HL-60 (cell line): ENCODE measurements around the gene MLLT1.

Experiments
- CTCF ChIP-seq: IDR thresholded peaks from one replicate; pipeline ENCODE4 v1.5.1; 2011; ENCODE audit warnings: low read length, control low read depth, inconsistent platforms; ENCODE audit not compliant: insufficient read depth
- GABPA ChIP-seq: IDR thresholded peaks from 2 replicates; pipeline ENCODE4 v1.6.1; 2012; ENCODE audit warnings: low read depth
- POLR2AphosphoS5 ChIP-seq: IDR thresholded peaks from 2 replicates; pipeline ENCODE4 v1.6.1; 2012; ENCODE audit warnings: low read depth
- REST ChIP-seq: IDR thresholded peaks from 2 replicates; pipeline ENCODE4 v1.6.1; 2012; ENCODE audit warnings: low read depth; ENCODE audit not compliant: insufficient replicate concordance
- SPI1 ChIP-seq: IDR thresholded peaks from 2 replicates; pipeline ENCODE4 v1.6.1; 2012; ENCODE audit warnings: low read depth, mild to moderate bottlenecking, borderline replicate concordance

GRCh38 chr19:6173190-6173589, 106.6 kb downstream of the MLLT1 start:
- TF ChIP-seq CTCF (no peak), POLR2AphosphoS5 (no peak), GABPA (no peak), REST (no peak), SPI1 (no peak)
